Measurements from ENCODE around the gene TK1.

- no peak for TF ChIP-seq CTCF (IDR thresholded peaks at IDR 0.05; ENCODE audit: borderline replicate concordance, extremely low read depth, low read length, poor library complexity, severe bottlenecking)
- TF ChIP-seq EZH2 (IDR thresholded peaks at IDR 0.05; ENCODE audit: borderline replicate concordance, low read depth, low read length, severe bottlenecking), result no peak
Observed at GRCh38 chr17:78197147-78197832, 10.4 kb upstream of the TK1 start.

Data from DND-41 (cell line).